SK-N-SH (cell line): ENCODE data around the gene THADA. TPM values are rescaled to one million over a fixed set of nuclear protein-coding genes. Genes with fewer than 3 reads are reported as not detected.

Experiments
- CHD2 ChIP-seq: fragments of 150-350 bp; IDR thresholded peaks from 2 replicates; pipeline ENCODE4 v1.6.1; 2018; ENCODE audit warnings: low read length; ENCODE audit not compliant: partially characterized antibody
- EP300 ChIP-seq, 2 experiments: IDR thresholded peaks; 2 replicates each; pipeline versions ENCODE4 v1.4.0 to v1.6.1; 2012; ENCODE audit warnings: borderline replicate concordance in 1 of 2, low read depth in 1 of 2, low read length in 1 of 2
- EZH2phosphoT487 ChIP-seq: fragments of 200-600 bp; sonication (generic); IDR thresholded peaks from 2 replicates; pipeline ENCODE4 v1.6.1; 2017; ENCODE audit warnings: low read depth, mixed run types, mild to moderate bottlenecking, antibody characterized with exemption, moderate library complexity, borderline replicate concordance
- FOSL2 ChIP-seq: IDR thresholded peaks from 2 replicates; pipeline ENCODE4 v1.4.0; 2012; ENCODE audit warnings: low read depth, mild to moderate bottlenecking, moderate library complexity, borderline replicate concordance
- FOXM1 ChIP-seq: IDR thresholded peaks from 2 replicates; pipeline ENCODE4 v1.4.0; 2012; ENCODE audit warnings: low read depth, mild to moderate bottlenecking
- GABPA ChIP-seq: IDR thresholded peaks from 2 replicates; pipeline ENCODE4 v1.4.0; 2012; ENCODE audit warnings: low read depth, mild to moderate bottlenecking
- GATA2 ChIP-seq: sonication (generic); formaldehyde crosslinking; IDR thresholded peaks from 2 replicates; pipeline ENCODE4 v1.5.0; 2020; ENCODE audit warnings: mild to moderate bottlenecking, missing genetic modification reagents
- JUND ChIP-seq: IDR thresholded peaks from 2 replicates; pipeline ENCODE4 v1.4.0; 2012
- MEF2A ChIP-seq: IDR thresholded peaks from 2 replicates; pipeline ENCODE4 v1.4.0; 2012; ENCODE audit warnings: low read depth, borderline replicate concordance
- MXI1 ChIP-seq: IDR thresholded peaks from 2 replicates; pipeline ENCODE4 v1.6.1; 2012; ENCODE audit warnings: mild to moderate bottlenecking, low read depth, low read length, improper control_type of control experiment
- NRF1 ChIP-seq: IDR thresholded peaks from 2 replicates; pipeline ENCODE4 v1.6.1; 2012; ENCODE audit warnings: low read depth, mild to moderate bottlenecking, low read length
- POLR2AphosphoS5 ChIP-seq: IDR thresholded peaks from 2 replicates; pipeline ENCODE4 v1.6.1; 2012; ENCODE audit warnings: low read depth, low read length
- RAD21 ChIP-seq: IDR thresholded peaks from 2 replicates; pipeline ENCODE4 v1.6.1; 2012; ENCODE audit warnings: mild to moderate bottlenecking, low read length
- RXRA ChIP-seq: IDR thresholded peaks from 2 replicates; pipeline ENCODE4 v1.4.0; 2012; ENCODE audit warnings: low read depth, mild to moderate bottlenecking, borderline replicate concordance
- SIN3A ChIP-seq: IDR thresholded peaks from 2 replicates; pipeline ENCODE4 v1.6.1; 2012; ENCODE audit warnings: low read depth, mild to moderate bottlenecking, low read length, moderate library complexity, borderline replicate concordance
- YY1 ChIP-seq: IDR thresholded peaks from 2 replicates; pipeline ENCODE4 v1.4.0; 2012; ENCODE audit warnings: low read depth, mild to moderate bottlenecking
- polyA plus RNA-seq, 3 experiments: library from polyadenylated mRNA; depleted of rRNA; stranded (reverse); fragments of >200 nt; gene quantifications; 2 replicates each; pipeline ENCODE4 v1.2.3, GENCODE V29; 2012
- TF ChIP-seq, protein P1 (sequence below): IDR thresholded peaks from 2 replicates; pipeline ENCODE4 v1.4.0; 2012; ENCODE audit warnings: low read depth, borderline replicate concordance
- TF ChIP-seq, protein P2 (sequence below): IDR thresholded peaks from 2 replicates; pipeline ENCODE4 v1.4.0; 2012; ENCODE audit warnings: low read depth
- TF ChIP-seq, protein P3 (sequence below): IDR thresholded peaks from 2 replicates; pipeline ENCODE4 v1.4.0; 2012; ENCODE audit warnings: low read depth, borderline replicate concordance
- TF ChIP-seq, protein P4 (sequence below): fragments of 200-600 bp; sonication (generic); IDR thresholded peaks from 2 replicates; pipeline ENCODE4 v1.6.1; 2017; ENCODE audit warnings: antibody characterized with exemption, mild to moderate bottlenecking, moderate library complexity
- TF ChIP-seq, protein P5 (sequence below): fragments of 150-350 bp; IDR thresholded peaks from 2 replicates; pipeline ENCODE4 v1.6.1; 2016; ENCODE audit warnings: mild to moderate bottlenecking, low read depth, low read length

THADA gene
- polyA plus RNA-seq, 1 of the 3 experiments (the other 2 are of a cell fraction), result 25.6 TPM

DNA sequence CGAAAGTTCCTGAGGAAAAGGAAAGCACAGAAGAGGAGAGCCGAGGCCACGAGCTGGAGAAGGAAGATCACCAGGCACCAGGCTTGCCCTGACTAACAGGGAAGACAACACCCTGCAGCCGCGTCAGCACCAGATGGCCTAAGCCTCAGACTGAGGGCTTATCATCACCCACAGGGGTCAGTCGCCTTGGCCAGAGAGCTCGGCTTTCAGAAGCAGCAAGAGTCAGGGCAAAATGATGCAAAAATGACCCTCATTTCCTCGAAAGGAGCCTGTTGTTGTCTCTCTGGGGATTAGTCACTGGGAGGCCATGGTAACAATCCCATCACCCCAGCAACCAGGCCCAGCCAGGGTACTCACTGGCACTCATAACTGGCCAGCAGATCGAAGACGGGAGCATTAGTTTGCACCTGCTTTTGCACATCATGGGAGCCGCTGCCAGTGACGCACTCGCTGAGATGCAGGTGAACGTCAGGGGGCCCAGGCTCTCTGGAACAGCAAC is 326.7 kb downstream of the THADA start (continued):
- TF ChIP-seq GATA2 (peak; percentile 79), MXI1 (no peak), CHD2 (peak; percentile 39), SIN3A (0 out of 2 replicates have a peak, but pooled peaks have one; percentile 45), GABPA (no peak), FOXM1 (no peak), EZH2phosphoT487 (no peak), RAD21 (peak; percentile 47), POLR2AphosphoS5 (peak; percentile 65; the same call in 1 of the 2 replicates), EP300 (IDR thresholded peaks at IDR 0.05; ENCODE audit: borderline replicate concordance in 1 of 2, low read depth in 1 of 2, low read length in 1 of 2) (peak; percentile 60 to 73; a peak in 2 of 4 replicates), JUND (peak; percentile 65; the same call in 1 of the 2 replicates), YY1 (no peak), MEF2A (no peak), FOSL2 (peak; percentile 80), RXRA (peak; percentile 93), NRF1 (no peak)
- TF ChIP-seq, protein P1, sequence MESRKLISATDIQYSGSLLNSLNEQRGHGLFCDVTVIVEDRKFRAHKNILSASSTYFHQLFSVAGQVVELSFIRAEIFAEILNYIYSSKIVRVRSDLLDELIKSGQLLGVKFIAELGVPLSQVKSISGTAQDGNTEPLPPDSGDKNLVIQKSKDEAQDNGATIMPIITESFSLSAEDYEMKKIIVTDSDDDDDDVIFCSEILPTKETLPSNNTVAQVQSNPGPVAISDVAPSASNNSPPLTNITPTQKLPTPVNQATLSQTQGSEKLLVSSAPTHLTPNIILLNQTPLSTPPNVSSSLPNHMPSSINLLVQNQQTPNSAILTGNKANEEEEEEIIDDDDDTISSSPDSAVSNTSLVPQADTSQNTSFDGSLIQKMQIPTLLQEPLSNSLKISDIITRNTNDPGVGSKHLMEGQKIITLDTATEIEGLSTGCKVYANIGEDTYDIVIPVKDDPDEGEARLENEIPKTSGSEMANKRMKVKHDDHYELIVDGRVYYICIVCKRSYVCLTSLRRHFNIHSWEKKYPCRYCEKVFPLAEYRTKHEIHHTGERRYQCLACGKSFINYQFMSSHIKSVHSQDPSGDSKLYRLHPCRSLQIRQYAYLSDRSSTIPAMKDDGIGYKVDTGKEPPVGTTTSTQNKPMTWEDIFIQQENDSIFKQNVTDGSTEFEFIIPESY, result no peak; the same call in 1 of the 2 replicates
- TF ChIP-seq, protein P2, sequence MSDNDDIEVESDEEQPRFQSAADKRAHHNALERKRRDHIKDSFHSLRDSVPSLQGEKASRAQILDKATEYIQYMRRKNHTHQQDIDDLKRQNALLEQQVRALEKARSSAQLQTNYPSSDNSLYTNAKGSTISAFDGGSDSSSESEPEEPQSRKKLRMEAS, result peak; percentile 82
- TF ChIP-seq, protein P3, sequence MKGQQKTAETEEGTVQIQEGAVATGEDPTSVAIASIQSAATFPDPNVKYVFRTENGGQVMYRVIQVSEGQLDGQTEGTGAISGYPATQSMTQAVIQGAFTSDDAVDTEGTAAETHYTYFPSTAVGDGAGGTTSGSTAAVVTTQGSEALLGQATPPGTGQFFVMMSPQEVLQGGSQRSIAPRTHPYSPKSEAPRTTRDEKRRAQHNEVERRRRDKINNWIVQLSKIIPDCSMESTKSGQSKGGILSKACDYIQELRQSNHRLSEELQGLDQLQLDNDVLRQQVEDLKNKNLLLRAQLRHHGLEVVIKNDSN, result no peak
- TF ChIP-seq, protein P4, sequence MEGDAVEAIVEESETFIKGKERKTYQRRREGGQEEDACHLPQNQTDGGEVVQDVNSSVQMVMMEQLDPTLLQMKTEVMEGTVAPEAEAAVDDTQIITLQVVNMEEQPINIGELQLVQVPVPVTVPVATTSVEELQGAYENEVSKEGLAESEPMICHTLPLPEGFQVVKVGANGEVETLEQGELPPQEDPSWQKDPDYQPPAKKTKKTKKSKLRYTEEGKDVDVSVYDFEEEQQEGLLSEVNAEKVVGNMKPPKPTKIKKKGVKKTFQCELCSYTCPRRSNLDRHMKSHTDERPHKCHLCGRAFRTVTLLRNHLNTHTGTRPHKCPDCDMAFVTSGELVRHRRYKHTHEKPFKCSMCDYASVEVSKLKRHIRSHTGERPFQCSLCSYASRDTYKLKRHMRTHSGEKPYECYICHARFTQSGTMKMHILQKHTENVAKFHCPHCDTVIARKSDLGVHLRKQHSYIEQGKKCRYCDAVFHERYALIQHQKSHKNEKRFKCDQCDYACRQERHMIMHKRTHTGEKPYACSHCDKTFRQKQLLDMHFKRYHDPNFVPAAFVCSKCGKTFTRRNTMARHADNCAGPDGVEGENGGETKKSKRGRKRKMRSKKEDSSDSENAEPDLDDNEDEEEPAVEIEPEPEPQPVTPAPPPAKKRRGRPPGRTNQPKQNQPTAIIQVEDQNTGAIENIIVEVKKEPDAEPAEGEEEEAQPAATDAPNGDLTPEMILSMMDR, result peak; percentile 38; the same call in 1 of the 2 replicates
- TF ChIP-seq, protein P5, sequence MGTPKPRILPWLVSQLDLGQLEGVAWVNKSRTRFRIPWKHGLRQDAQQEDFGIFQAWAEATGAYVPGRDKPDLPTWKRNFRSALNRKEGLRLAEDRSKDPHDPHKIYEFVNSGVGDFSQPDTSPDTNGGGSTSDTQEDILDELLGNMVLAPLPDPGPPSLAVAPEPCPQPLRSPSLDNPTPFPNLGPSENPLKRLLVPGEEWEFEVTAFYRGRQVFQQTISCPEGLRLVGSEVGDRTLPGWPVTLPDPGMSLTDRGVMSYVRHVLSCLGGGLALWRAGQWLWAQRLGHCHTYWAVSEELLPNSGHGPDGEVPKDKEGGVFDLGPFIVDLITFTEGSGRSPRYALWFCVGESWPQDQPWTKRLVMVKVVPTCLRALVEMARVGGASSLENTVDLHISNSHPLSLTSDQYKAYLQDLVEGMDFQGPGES, result no peak
